Endothelial cell of umbilical vein (primary cell): Measurements from ENCODE around the gene C7orf25. TPM values are rescaled to one million over a fixed set of nuclear protein-coding genes. Genes with fewer than 3 reads are reported as not detected.

ENCODE experiments used
- BruUV-seq: library from RNA; stranded (reverse); fragments of 400-500 nt; replicated peaks from 2 replicates; lab custom pipeline; 2021; lab: Mats Ljungman, UMichigan
- CTCF ChIA-PET: fragments of 300-600, 350-600 bp; sonication (Branson Sonifier 250); formaldehyde crosslinking; loops from one replicate; lab custom pipeline; 2021; ENCODE audit warnings: antibody characterized with exemption, inconsistent platforms; lab: Charles Lee
- POLR2A ChIA-PET: fragments of 300-600, 350-600 bp; sonication (Branson Sonifier 250); formaldehyde crosslinking; loops from one replicate; lab custom pipeline; 2021; ENCODE audit warnings: antibody characterized with exemption, inconsistent platforms; lab: Charles Lee
- DNase-seq: peaks from one replicate; pipeline ENCODE4 v3.0.0-alpha.2; 2011; ENCODE audit warnings: low read depth, low spot score
- FAIRE-seq: peaks from 2 replicates; lab custom pipeline; 2011; peaks lifted over from hg19 to GRCh38; lab: Jason Lieb, UNC
- H2AFZ ChIP-seq: 2 replicates; pipeline ENCODE4 v1.6.0; 2012; ENCODE audit warnings: low read depth, low read length, control low read depth, inconsistent platforms
- H3K27ac ChIP-seq: 2 replicates; pipeline ENCODE4 v1.5.1; 2011; ENCODE audit warnings: low read depth, mild to moderate bottlenecking, control low read depth, low read length, moderate library complexity; ENCODE audit not compliant: insufficient read depth
- H3K27me3 ChIP-seq, 2 experiments: 2 replicates each; pipeline versions ENCODE4 v1.6.0 to v1.6.1; 2011; ENCODE audit warnings: low read length in 2 of 2, mixed read lengths in 1 of 2; ENCODE audit not compliant: control insufficient read depth in 2 of 2, insufficient read depth in 2 of 2
- H3K36me3 ChIP-seq, 2 experiments: 2 replicates in 1 of 2; 3 replicates in 1 of 2; pipeline ENCODE4 v1.5.1; 2011; ENCODE audit warnings: low read length in 2 of 2, mild to moderate bottlenecking in 1 of 2, moderate library complexity in 1 of 2; ENCODE audit not compliant: control insufficient read depth in 2 of 2, insufficient read depth in 2 of 2; ENCODE audit errors: extremely low read depth in 1 of 2
- H3K4me1 ChIP-seq: 3 replicates; pipeline ENCODE4 v1.5.1; 2011; ENCODE audit warnings: mild to moderate bottlenecking, low read length; ENCODE audit not compliant: control insufficient read depth, insufficient read depth; ENCODE audit errors: extremely low read depth
- H3K4me2 ChIP-seq: 2 replicates; pipeline ENCODE4 v1.6.1; 2011; ENCODE audit warnings: low read length, control low read depth, mixed read lengths; ENCODE audit not compliant: insufficient read depth
- H3K4me3 ChIP-seq, 3 experiments: fragments of 200-600 bp in 1 of 3; sonication (generic), shearing (Covaris generic) in 1 of 3; replicated peaks in 1 of 3; 2 replicates each; pipeline ENCODE4 v1.5.1; 2011 to 2016; ENCODE audit warnings: control low read depth in 3 of 3, low read length in 3 of 3, mild to moderate bottlenecking in 2 of 3, inconsistent platforms in 1 of 3, low read depth in 1 of 3, moderate library complexity in 1 of 3; ENCODE audit not compliant: insufficient read depth in 1 of 3
- H3K79me2 ChIP-seq: 2 replicates; pipeline ENCODE4 v1.6.0; 2012; ENCODE audit warnings: low read length, inconsistent platforms; ENCODE audit not compliant: control insufficient read depth, insufficient read depth
- H3K9ac ChIP-seq: replicated peaks from 2 replicates; pipeline ENCODE3; 2011; ENCODE audit warnings: low read length, control low read depth; ENCODE audit not compliant: insufficient read depth; ENCODE audit errors: extremely low read depth
- H3K9me1 ChIP-seq: replicated peaks from 3 replicates; pipeline ENCODE4 v1.6.0; 2011; ENCODE audit warnings: mild to moderate bottlenecking, low read length; ENCODE audit not compliant: control insufficient read depth, insufficient read depth; ENCODE audit errors: extremely low read depth
- H3K9me3 ChIP-seq: replicated peaks from 2 replicates; pipeline ENCODE4 v1.5.1; 2012; ENCODE audit warnings: low read length, inconsistent platforms; ENCODE audit not compliant: control insufficient read depth, insufficient read depth
- H4K20me1 ChIP-seq: replicated peaks from 2 replicates; pipeline ENCODE3; 2011; ENCODE audit warnings: mild to moderate bottlenecking, low read length; ENCODE audit not compliant: control insufficient read depth, insufficient read depth; ENCODE audit errors: extremely low read depth
- EZH2 ChIP-seq: IDR thresholded peaks from 2 replicates; pipeline ENCODE4 v1.6.1; 2012; ENCODE audit warnings: borderline replicate concordance, low read depth, mild to moderate bottlenecking, moderate library complexity, low read length, inconsistent platforms; ENCODE audit not compliant: severe bottlenecking
- FOS ChIP-seq: IDR thresholded peaks from 2 replicates; pipeline ENCODE4 v1.6.1; 2011; ENCODE audit warnings: mild to moderate bottlenecking, low read length, moderate library complexity, borderline replicate concordance; ENCODE audit not compliant: insufficient read depth
- GATA2 ChIP-seq: IDR thresholded peaks from 2 replicates; pipeline ENCODE4 v1.7.0; 2011; ENCODE audit warnings: low read depth, mild to moderate bottlenecking, moderate library complexity, mixed read lengths, low read length; ENCODE audit not compliant: insufficient read length, insufficient read depth
- JUN ChIP-seq: IDR thresholded peaks from 2 replicates; pipeline ENCODE4 v1.6.1; 2011; ENCODE audit warnings: borderline replicate concordance, low read depth; ENCODE audit not compliant: insufficient read length, insufficient read depth
- MAX ChIP-seq: IDR thresholded peaks from 2 replicates; pipeline ENCODE4 v1.6.1; 2011; ENCODE audit not compliant: insufficient read depth, insufficient read length
- MYC ChIP-seq: IDR thresholded peaks from one replicate; pipeline ENCODE4 v1.6.1; 2011; ENCODE audit warnings: mild to moderate bottlenecking, low read depth, low read length
- POLR2A ChIP-seq: IDR thresholded peaks from 2 replicates; pipeline ENCODE4 v1.6.1; 2012; ENCODE audit warnings: low read depth, mild to moderate bottlenecking, control low read depth, low read length
- POLR2AphosphoS5 ChIP-seq: IDR thresholded peaks from 2 replicates; pipeline ENCODE4 v1.6.1; 2012; ENCODE audit warnings: low read depth, mild to moderate bottlenecking, control low read depth, low read length, moderate library complexity; ENCODE audit not compliant: insufficient read depth
- dilution Hi-C: fragments of 300-500 bp; cut with MboI; formaldehyde crosslinking; loops from one replicate; pipeline ENCODE4 v1.15.0; 2019; ENCODE audit warnings: low sequenced_read_pairs; ENCODE audit not compliant: extremely low pct_ligation_motif_present
- intact Hi-C: fragments of 100-400 bp; cut with micrococcal nuclease; formaldehyde crosslinking; loops from one replicate; pipeline ENCODE4 v1.10.0; 2022
- polyA plus RNA-seq, 4 experiments: library from polyadenylated mRNA; depleted of rRNA in 3 of 4; stranded (reverse) in 3 of 4; unstranded in 1 of 4; fragments of >200 nt; gene quantifications; 2 replicates each; pipeline versions ENCODE4 v1.2.1 to v1.2.3, GENCODE V29; 2011 to 2012; ENCODE audit warnings: missing spikeins in 1 of 4
- total RNA-seq: library from RNA; stranded (reverse); gene quantifications from 2 replicates; pipeline ENCODE4 v1.2.3, GENCODE V29; 2021
- TF ChIP-seq, protein P1 (sequence below), 2 donors: IDR thresholded peaks; 1 replicate in 1 of 2; 2 replicates in 1 of 2; pipeline ENCODE4 v1.5.1; 2011; ENCODE audit warnings: low read length in 2 of 2, mild to moderate bottlenecking in 2 of 2, moderate library complexity in 2 of 2, control low read depth in 1 of 2, inconsistent platforms in 1 of 2, low read depth in 1 of 2; ENCODE audit not compliant: insufficient read depth in 1 of 2; ENCODE audit errors: extremely low read depth in 1 of 2

C7orf25 gene
- total and polyA plus RNA-seq, 2 donors (not counting 3 experiments of a cell fraction or from before 2014, with no cell fraction given) = 1.4 to 4.5 TPM

DNA sequence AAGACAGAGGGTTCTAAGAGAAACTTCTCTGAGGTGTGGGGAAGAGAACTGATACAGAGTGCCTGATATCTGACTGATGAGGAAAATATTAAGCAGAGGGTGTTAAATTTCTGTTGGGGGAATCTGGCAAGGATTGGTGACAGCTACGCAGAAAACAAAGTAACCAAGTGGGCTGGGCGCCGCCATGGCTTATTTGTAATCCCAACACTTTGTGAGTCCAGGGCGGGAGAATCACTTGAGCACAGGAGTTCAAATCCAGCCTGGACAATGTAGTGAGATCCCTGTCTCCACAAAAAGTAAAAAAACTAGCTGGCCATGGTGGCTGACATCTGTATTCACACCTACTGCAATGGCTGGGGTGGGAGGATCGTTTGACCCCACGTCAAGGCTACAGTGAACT, 2.1 kb upstream of the C7orf25 start:
- no peak overlapping the region for H3K9ac ChIP-seq
- no peaks in the 10 kb centered on the region for H4K20me1 ChIP-seq
- H3K4me2 ChIP-seq = no peak overlapping the region
- ChIA-PET CTCF (interaction anchor here (1.0 to 3.1 kb wide), 4 partner anchors 10 to 27 kb away, joined by 4 to 10 read pairs (median 8); partner anchors contain the start of genes MRPL32 and PSMA2), POLR2A (no interaction called here)
- DNase-seq (no peak), FAIRE-seq (no peak)
- H3K4me3 ChIP-seq = no peak overlapping the region
- BruUV-seq = no TSS peak
- H3K9me1 ChIP-seq = no peaks in the 10 kb centered on the region
- no peaks in the 10 kb centered on the region for H3K79me2 ChIP-seq
- peak overlapping the region; percentile 63 for H3K27ac ChIP-seq
- H3K36me3 ChIP-seq = peaks cover 5 to 7% of the 10 kb centered on the region in 2 experiments
- dilution Hi-C loops = no loop called here
- H3K4me1 ChIP-seq = peaks cover 33% of the 10 kb centered on the region
- intact Hi-C loops = no loop called here
- H3K27me3 ChIP-seq = no peaks in the 10 kb centered on the region
- no peak overlapping the region for H2AFZ ChIP-seq
- no peaks in the 10 kb centered on the region for H3K9me3 ChIP-seq
- TF ChIP-seq FOS (no peak), EZH2 (no peak), POLR2AphosphoS5 (no peak), POLR2A (no peak), MYC (no peak), JUN (no peak), GATA2 (no peak), MAX (no peak)
- TF ChIP-seq, protein P1, sequence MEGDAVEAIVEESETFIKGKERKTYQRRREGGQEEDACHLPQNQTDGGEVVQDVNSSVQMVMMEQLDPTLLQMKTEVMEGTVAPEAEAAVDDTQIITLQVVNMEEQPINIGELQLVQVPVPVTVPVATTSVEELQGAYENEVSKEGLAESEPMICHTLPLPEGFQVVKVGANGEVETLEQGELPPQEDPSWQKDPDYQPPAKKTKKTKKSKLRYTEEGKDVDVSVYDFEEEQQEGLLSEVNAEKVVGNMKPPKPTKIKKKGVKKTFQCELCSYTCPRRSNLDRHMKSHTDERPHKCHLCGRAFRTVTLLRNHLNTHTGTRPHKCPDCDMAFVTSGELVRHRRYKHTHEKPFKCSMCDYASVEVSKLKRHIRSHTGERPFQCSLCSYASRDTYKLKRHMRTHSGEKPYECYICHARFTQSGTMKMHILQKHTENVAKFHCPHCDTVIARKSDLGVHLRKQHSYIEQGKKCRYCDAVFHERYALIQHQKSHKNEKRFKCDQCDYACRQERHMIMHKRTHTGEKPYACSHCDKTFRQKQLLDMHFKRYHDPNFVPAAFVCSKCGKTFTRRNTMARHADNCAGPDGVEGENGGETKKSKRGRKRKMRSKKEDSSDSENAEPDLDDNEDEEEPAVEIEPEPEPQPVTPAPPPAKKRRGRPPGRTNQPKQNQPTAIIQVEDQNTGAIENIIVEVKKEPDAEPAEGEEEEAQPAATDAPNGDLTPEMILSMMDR (IDR thresholded peaks at IDR 0.05; ENCODE audit: extremely low read depth in 1 of 2, insufficient read depth in 1 of 2, low read depth in 1 of 2, low read length in 2 of 2) = no peak
